Hematopoietic multipotent progenitor cell treated with erythropoietin and hydrocortisone succinate and interleukin-3 and kit ligand, for 17 days (in vitro differentiated cells): ENCODE data around the gene TENM4.

Source experiments
- DNase-seq: peaks from one replicate; pipeline ENCODE4 v3.0.0-alpha.2; 2015; ENCODE audit warnings: low spot score

TENM4 gene

GRCh38 chr11:78699609-78700135, 741.2 kb downstream of the TENM4 start:
- DNase-seq: no peak

GRCh38 chr11:78698612-78699011, 742.2 kb downstream of the TENM4 start:
- DNase-seq: no peak

- no peak for DNase-seq
Observed at GRCh38 chr11:78696177-78696576, 744.7 kb downstream of the TENM4 start.

DNA sequence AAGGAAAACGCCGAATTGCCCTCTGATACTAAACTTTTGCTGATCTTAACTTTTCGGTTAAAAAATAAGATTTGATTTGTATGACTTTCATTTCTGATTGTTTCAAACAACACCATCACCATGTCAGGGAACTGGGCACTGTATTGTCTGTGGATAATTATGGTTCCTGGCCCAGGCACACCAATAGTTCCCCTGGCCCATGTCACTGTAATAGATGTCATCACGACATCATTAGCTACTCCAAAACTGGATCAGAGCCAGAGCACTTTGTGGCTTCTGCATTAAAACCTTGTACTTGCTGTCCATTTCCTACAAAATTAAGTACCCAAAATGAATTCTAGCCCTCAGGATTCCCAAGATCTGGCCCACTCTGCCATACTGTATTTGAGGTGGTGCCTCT, 746.7 kb downstream of the TENM4 start:
- no peak for DNase-seq

GRCh38 chr11:78691215-78691614, 749.6 kb downstream of the TENM4 start:
- DNase-seq: no peak

DNA sequence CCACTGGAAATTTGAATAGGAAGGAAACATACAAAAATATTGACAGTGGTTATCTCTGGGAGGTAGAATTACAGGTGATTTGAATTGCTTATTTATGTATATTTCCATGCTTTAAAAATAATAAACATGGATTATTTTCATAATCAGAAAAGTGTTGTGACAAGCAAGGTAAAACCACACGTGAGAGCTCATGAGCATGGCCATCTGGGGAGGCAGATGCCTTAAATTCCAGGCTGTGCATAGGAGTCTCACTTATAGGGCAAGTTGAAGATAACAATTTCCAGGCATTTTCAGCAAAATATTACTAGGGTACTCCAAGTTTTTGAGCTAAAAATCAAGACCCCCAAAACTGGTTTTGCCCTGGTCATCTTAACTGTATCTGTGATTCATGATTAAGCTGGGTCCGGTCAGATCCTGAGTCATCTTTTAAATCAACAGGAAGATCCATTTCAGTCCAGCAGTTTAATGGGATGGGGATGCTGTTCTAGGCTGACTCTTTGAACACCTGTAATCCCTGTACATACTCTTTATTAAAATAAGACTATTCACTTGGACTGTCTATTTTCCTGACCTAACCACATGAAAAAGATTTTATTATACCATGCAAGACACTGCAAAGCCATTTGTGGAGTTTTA, 750.4 kb downstream of the TENM4 start:
- DNase-seq: no peak

DNA sequence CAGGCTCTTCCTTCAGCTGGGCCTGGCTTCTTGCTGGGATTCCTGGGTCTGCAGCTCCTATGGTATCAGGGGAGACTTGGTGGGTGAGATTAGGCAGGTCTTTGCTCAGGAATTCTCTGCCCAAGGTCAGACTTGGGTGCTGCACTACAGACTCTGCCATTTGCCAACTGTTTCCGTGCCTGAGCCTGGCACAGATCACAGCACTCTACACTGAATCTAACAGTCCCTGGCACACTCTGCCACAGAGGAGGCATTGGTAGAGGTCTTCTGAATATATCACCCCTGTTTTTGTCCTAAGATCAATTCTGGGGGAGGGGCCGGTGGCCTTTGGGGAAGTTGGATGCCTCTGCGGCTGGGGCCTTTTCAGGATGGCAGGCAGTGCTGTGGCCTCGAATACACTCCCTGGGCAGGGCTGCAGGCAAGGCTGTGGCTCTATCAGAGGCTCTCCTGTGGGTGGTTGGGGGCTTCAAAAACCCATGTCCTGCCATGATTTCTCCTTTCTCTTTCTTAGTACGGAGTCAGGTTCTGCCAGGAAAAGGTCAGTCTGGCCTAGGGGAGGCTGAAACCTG, 751.2 kb downstream of the TENM4 start:
- no peak for DNase-seq

DNA sequence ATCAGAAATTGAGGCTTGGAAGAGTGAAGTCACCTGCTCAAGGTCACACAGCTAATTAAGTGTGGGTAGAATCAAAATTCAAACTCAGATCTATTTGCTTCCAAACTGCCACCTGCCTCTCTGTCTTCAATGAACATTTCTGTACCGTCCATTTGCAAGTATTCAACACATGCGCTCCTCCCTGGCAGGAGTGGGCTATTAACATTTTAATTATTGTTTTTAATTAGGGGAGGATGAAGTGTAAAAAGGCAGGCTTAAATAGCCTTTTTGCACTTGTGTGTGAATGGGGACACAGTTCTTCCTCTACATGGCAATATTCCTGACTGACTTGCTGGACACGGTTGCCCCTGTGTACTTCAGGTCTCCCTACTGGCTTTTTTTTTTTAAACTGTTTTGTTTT, 751.7 kb downstream of the TENM4 start:
- no peak for DNase-seq

DNA sequence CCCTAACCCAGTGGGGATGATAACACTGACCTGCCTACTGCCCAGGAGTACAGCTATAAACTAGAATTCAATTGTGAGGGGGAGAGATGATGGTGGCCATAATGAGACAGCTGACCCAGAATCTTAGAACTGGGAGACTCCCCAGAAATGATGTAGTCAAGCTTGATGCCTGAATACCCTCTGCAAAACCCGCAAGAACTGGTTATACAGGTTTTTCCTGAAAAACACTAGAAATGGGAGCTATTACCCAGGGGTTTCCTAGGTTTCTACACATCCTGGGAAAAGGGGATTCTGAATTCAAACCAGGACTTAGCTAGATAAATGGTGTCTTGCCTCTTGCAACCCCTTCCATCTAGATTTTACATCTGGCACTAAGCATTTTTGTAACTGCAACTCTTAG, 752.4 kb downstream of the TENM4 start:
- DNase-seq: no peak

GRCh38 chr11:78685156-78685555, 755.7 kb downstream of the TENM4 start:
- no peak for DNase-seq

DNA sequence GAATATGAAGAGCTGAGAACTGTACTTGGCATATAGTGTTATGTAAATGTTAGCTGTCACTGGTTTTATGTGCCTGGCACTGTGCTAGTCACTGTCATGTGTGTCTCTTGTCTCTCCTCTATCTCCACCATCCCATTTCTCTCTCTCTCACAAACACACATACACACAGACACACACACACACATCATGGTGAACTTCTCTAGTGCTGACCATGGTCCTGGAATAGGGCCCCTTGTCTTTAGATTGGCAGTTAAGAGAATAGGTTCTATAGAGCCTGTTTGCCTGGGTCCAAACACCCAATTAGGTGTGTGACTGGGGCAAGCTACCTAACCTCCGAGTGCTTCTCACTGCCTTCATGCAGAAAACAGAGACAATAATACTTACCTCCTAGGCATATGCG, 756.5 kb downstream of the TENM4 start:
- DNase-seq: no peak

DNA sequence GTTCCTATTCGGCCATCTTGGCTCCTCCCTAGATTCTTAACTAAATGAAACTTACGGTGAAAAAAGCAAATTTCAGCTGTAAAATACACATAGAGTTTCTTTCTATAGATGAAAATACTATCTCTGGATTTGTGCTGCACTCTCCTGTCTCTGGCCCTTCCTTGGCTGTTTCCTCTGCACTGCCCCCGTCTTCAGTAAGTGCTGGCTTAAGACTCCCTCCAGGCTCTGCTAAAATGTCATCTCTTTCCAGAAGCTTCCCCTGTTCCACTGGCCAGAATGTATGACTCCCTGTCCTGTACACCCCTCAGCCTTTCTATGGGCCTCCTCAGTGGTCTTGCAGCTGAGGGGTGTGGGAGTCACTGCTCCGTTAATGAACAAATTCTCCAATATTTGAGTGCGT, 757.1 kb downstream of the TENM4 start:
- DNase-seq: no peak

DNA sequence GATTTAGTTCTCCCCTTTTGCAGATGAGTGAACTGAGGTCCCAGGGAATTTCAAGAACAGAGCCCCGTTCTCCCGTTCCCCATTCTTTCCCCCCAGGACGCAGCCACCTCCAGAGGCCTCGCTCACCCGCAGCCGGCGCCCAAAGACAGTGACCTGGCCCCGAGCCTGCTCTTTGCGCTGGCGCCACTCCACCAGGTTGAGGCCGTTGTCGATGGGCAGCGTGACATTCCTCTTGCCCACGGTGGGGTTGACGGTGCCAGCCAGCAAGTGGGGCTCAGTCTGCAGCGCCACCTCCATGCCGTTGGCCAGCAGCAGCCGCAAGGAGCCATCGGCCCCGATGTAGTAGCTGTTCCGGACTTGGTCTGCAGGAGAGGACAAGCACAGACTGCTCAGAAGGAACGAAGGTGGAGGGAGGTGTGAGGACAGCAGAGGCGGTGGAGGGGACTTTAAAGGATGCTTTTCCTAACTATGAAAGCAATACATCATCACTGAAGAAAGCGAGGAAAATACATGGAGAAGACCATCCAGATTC, 764.7 kb downstream of the TENM4 start:
- DNase-seq: no peak

DNA sequence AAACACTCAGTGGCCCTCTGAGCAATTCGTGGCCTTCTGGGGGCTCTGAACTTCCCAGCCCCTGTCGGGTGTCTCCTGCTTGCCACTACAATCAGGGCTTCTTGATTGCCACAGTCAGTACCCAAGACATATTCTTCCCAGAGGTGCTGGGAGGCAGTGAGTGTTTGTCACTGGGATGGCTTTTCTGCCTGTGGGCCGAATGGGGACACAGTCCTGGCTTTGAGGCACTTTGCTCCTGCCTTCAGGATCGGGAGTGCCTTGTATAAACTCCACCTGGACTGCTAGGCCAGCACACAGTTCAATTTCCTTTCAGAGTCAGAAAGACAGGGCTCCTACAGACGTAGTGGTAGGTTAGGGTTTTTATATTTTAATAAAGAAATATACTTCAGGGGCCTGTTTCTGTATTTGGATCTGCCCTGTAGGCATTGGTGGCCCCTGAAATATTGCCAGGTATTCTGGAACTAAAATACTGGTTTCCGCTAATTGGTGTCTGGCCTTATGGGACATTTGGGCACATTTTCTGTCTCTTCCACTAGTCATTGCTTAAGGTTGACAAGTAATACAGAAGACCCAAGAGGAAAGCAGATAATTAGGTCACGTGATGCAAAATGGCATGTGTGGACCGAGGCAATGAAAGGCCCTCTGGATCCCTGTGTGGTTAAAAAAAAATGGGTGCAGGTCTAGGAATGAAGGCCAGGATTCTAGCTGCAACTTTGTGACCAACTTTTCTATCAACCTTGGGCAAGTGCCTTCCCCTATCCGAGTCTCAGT, 767.8 kb downstream of the TENM4 start:
- no peak for DNase-seq

DNA sequence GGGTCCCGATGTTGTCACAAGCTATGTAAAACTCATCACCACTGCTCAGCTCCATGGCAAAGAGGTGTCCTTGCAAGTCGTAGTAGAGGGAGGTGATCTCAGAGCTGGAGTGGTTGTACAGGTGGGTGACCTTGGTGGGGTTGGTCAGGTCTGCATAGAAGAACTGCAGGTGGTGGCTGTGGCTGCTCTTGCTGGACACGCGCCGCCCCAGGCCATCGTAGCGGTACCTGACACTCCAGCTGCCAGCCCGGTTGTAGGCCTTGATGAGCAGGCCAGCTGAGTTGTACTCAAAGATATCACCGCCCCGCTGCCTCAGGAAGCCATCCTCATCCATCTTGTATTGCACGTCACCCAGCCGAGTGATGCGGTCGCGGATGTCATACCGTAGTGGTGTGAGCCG, 771.6 kb downstream of the TENM4 start:
- DNase-seq: no peak

- no peak for DNase-seq
Observed at GRCh38 chr11:78667461-78667860, 773.4 kb downstream of the TENM4 start.

DNA sequence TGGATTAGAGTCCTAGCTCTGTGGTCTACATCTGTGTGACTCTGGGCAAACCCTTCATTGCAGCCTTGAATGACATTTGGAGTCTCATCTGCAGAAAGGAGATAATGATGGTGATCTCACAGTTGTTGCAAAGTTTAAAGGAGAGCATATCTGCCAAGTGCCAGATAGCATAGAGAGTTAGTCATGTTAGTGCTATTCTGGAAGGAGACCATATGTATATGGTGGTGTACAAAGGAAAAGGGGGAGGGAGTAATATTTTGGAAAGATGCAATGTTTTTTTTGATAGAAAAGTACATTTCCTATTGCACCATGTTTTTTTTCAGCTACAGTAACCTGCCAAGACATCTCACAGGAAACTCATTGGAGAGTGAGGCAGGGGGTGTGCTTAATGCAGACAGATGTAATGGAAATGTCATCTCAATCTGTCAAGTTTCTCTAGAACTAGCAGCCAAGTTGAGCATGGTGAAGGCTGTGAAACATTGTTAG, 774.1 kb downstream of the TENM4 start:
- peak; percentile 6 for DNase-seq

- DNase-seq: no peak
Observed at GRCh38 chr11:78664636-78665035, 776.2 kb downstream of the TENM4 start.

DNA sequence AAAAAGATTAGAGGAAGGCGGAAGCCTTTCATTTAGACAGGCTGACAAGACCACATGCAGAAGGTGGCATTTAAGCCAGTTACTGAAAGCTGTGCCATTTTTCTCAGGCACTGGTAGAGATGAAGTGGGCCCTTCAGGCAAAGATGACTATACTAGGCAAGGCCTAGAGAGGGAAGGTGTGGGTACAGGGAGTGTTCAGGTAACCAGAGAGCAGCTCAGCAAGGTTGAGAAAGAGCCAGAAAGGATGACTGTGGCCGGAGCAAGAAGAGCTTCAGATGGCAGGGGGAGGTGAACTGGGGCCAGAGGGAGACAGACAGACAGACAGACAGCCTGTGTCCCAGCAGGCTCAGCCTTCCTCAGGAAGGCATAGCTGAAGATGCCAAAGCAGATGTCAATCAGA, 778.0 kb downstream of the TENM4 start:
- DNase-seq: no peak

DNA sequence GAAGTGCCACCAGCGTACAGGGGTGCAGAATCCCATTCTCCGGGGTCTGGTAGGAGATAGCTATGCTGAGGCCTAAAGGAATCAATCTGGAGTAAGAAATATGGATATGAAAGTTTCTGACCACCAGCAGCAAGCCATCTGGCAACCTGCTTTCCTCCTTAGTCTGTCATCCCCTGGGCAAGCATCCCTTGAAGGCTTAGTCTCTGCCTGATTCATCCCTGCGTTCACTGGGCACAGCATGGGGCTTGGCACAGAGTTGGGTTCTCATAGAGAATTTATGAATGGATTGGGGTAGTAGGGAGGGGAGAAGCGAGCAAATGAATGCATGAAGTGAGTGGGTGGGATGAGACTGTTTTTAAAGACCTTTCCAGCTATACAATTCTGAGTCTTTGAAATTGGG, 780.4 kb downstream of the TENM4 start:
- DNase-seq: no peak

GRCh38 chr11:78659326-78660270, 781.2 kb downstream of the TENM4 start:
- DNase-seq: no peak
